Testis (tissue), 3 donors: Measurements from ENCODE around the gene ELMO1. TPM values are rescaled to one million over a fixed set of nuclear protein-coding genes. Genes with fewer than 3 reads are reported as not detected.

Source experiments
- DNase-seq: peaks from one replicate; pipeline ENCODE4 v3.0.0-alpha.2; 2019
- H3K27ac ChIP-seq, 2 donors: fragments of 200-600 bp; sonication (generic); one replicate each; pipeline ENCODE4 v1.5.1; 2019
- H3K27me3 ChIP-seq: fragments of 200-600 bp; sonication (generic); one replicate; pipeline ENCODE4 v1.5.1; 2019
- H3K36me3 ChIP-seq: fragments of 200-600 bp; sonication (generic); one replicate; pipeline ENCODE4 v1.5.1; 2017; ENCODE audit warnings: low read depth; ENCODE audit errors: missing control alignments
- H3K4me1 ChIP-seq: fragments of 200-600 bp; sonication (generic); one replicate; pipeline ENCODE4 v1.5.1; 2019
- H3K4me3 ChIP-seq, 2 donors: fragments of 200-600 bp; sonication (generic); one replicate each; pipeline ENCODE4 v1.5.1; 2017 to 2019
- H3K9me3 ChIP-seq: fragments of 200-600 bp; sonication (generic); one replicate; pipeline ENCODE4 v1.5.1; 2017
- POLR2A ChIP-seq: fragments of 450-650 bp; IDR thresholded peaks from one replicate; pipeline ENCODE4 v1.6.1; 2017; ENCODE audit warnings: antibody characterized with exemption, mild to moderate bottlenecking, moderate library complexity
- WGBS, 2 donors: methylation state at CpG; one replicate each; pipeline ENCODE4 v1.1.5; 2018; 5-methylcytosine and 5-hydroxymethylcytosine counted together
- intact Hi-C: fragments of 100-400 bp; cut with DNase I; formaldehyde crosslinking; loops from one replicate; pipeline ENCODE4 v1.15.1; 2023; ENCODE audit warnings: low total_unique reads
- polyA plus RNA-seq: library from polyadenylated mRNA; stranded (reverse); fragments of 350-450 nt; fragmentation: Illumina TruSeq; extraction: RNeasy Lipid Tissue Mini Kit (QIAGEN cat#74804); gene quantifications from one replicate; pipeline ENCODE4 v1.2.3, GENCODE V29; 2014; ENCODE audit warnings: low read depth, low replicate concordance; ENCODE audit not compliant: insufficient read depth
- total RNA-seq, 2 donors: library from RNA; depleted of rRNA; stranded (reverse); fragments of >200 nt; gene quantifications; one replicate each; pipeline ENCODE4 v1.2.3, GENCODE V29; 2016
- TF ChIP-seq, protein P1 (sequence below), 3 experiments: fragments of 450-650 bp in 2 of 3; fragments of 200-600 bp in 1 of 3; sonication (generic) in 1 of 3; IDR thresholded peaks; one replicate each; pipeline ENCODE4 v1.5.1; 2016 to 2019; ENCODE audit warnings: antibody characterized with exemption in 3 of 3, mild to moderate bottlenecking in 2 of 3, moderate library complexity in 1 of 3

ELMO1 gene
- total and polyA plus RNA-seq, 3 donors from 2014 or later: 12.9 to 47.2 (median 36.5) TPM

DNA sequence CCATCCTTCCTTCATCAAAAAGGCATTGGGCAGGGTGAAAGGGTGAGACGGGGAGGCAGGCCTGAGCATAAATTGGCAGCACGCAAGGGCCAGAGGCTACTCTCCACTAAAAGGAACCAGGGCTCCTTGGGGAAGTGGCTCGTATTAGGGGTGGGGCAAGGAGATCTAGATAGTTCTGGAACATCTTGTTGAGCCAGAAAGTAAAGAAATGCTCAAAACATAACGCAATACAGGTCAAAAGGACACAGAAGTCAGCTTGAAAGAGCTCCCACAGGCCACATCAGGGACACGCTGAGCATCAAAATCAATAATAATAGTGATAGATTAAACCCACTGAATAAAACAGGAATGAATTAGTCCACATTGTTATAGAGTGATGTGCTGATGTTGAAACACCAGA, 203.1 kb downstream of the ELMO1 start:
- WGBS, 2 donors: 65 to 68% methylated on average over 5 of the region's 5 CpGs
- Histone ChIP-seq H3K9me3 (no peaks in the 10 kb centered on the region), H3K4me3 (no peak overlapping the region), H3K36me3 (no peaks in the 10 kb centered on the region), H3K27me3 (no peaks in the 10 kb centered on the region), H3K4me1 (peaks cover 20% of the 10 kb centered on the region), H3K27ac (peak overlapping the region in 1 of 2 donors; percentile 18)
- intact Hi-C loops: no loop called here
- no peak for TF ChIP-seq POLR2A
- TF ChIP-seq, protein P1, sequence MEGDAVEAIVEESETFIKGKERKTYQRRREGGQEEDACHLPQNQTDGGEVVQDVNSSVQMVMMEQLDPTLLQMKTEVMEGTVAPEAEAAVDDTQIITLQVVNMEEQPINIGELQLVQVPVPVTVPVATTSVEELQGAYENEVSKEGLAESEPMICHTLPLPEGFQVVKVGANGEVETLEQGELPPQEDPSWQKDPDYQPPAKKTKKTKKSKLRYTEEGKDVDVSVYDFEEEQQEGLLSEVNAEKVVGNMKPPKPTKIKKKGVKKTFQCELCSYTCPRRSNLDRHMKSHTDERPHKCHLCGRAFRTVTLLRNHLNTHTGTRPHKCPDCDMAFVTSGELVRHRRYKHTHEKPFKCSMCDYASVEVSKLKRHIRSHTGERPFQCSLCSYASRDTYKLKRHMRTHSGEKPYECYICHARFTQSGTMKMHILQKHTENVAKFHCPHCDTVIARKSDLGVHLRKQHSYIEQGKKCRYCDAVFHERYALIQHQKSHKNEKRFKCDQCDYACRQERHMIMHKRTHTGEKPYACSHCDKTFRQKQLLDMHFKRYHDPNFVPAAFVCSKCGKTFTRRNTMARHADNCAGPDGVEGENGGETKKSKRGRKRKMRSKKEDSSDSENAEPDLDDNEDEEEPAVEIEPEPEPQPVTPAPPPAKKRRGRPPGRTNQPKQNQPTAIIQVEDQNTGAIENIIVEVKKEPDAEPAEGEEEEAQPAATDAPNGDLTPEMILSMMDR (IDR thresholded peaks at IDR 0.05): no peak
- no peak for DNase-seq

DNA sequence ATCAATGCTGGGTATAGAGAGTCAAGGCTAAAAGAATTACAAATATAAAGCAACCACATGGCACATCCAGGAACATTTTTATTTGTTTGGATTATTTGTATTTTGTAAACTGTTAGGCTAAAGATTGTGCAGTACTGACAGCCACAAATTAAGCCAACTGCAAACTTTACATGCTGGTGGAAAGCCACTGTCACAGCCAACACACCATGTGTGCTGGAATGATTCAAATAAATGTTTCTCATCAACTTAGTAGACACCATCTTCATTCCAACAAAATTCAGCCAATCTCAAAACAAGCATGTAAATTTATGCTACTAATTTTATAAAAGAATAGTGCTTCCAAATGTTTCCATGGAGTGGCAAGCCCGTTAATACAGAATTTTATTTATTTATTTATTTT, 211.8 kb downstream of the ELMO1 start:
- H3K9me3 ChIP-seq: no peaks in the 10 kb centered on the region
- H3K36me3 ChIP-seq: no peaks in the 10 kb centered on the region
- WGBS, 2 donors: 95 to 97% methylated on average over 1 of the region's 1 CpG
- intact Hi-C loops: no loop called here
- no peaks in the 10 kb centered on the region for H3K4me1 ChIP-seq
- H3K27ac ChIP-seq: no peak overlapping the region
- no peak overlapping the region for H3K4me3 ChIP-seq
- DNase-seq: no peak
- no peaks in the 10 kb centered on the region for H3K27me3 ChIP-seq
- TF ChIP-seq POLR2A: no peak
- TF ChIP-seq, protein P1 (IDR thresholded peaks at IDR 0.05): no peak

DNA sequence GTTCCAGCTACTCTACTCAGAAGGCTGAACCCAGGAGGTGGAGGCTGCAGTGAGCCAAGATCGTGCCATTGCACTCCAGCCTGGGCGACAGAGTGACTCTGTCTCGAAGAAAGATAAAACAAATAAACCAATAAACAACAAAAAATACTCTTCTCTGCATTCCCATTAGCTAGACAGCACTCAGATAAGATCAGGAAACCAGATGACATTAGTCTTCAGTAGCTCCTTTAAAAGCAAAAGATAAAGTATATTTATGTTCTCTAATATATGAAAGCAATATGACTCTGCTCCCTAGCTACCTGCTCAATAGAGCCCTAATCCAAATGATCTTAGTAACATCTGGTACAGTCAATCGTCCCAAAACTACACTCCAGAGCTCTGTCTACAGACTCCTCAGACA, 212.9 kb downstream of the ELMO1 start:
- intact Hi-C loops: no loop called here
- no peak for DNase-seq
- WGBS, 2 donors: 83 to 92% methylated on average over 4 of the region's 4 CpGs
- H3K4me3 ChIP-seq: no peak overlapping the region
- H3K4me1 ChIP-seq: no peaks in the 10 kb centered on the region
- H3K36me3 ChIP-seq: no peaks in the 10 kb centered on the region
- H3K27me3 ChIP-seq: no peaks in the 10 kb centered on the region
- no peaks in the 10 kb centered on the region for H3K9me3 ChIP-seq
- TF ChIP-seq POLR2A: no peak
- TF ChIP-seq, protein P1 (IDR thresholded peaks at IDR 0.05): no peak
- H3K27ac ChIP-seq: no peak overlapping the region

DNA sequence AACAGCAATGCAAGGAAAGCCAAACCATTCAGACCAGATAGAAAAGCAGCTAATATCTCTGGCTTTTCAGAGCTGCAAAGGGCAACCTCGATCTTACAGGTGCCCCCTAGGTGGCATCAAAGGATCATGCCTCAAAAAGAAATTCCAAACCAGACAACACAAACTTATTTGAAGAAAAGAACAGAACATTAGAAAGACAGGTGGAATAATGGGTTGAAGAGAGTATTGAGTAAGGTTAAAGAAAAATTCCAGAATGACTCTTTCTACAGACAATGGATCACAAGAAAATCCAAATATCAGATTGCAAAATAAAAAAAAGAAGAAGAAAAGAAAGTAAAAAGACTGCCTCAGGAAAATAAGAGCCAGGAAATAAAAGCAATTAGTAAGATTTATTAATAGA, 213.7 kb downstream of the ELMO1 start:
- TF ChIP-seq, protein P1 (IDR thresholded peaks at IDR 0.05): peak; percentile 36 to 54 (median 47)
- TF ChIP-seq POLR2A: no peak
- no peaks in the 10 kb centered on the region for H3K4me1 ChIP-seq
- no peaks in the 10 kb centered on the region for H3K36me3 ChIP-seq
- no peak overlapping the region for H3K27ac ChIP-seq
- H3K27me3 ChIP-seq: no peaks in the 10 kb centered on the region
- peak; percentile 28 for DNase-seq
- H3K9me3 ChIP-seq: no peaks in the 10 kb centered on the region
- no peak overlapping the region for H3K4me3 ChIP-seq
- 36 to 58% methylated on average over 1 of the region's 1 CpG for WGBS, 2 donors
- intact Hi-C loops: no loop called here

DNA sequence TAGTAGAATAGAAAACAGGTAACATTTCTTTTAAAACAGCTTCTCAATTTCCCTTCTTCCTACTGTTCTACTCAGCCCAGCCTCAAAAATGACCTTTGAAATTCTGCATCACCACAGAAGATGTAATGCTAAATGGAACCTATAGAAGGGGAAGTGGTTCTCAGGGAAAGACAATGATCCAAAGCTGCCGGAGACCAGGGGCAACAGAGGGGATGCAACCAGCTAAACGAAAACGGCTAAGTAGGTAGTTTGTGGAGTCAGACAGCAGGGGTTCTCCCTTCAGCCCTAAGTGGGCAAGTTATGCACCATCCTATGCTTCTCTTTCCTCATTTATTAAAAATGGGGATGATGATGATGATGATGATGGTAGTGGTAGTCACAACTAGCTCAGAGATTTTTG, 214.3 kb downstream of the ELMO1 start:
- Histone ChIP-seq H3K27ac (no peak overlapping the region), H3K4me1 (no peaks in the 10 kb centered on the region), H3K9me3 (no peaks in the 10 kb centered on the region), H3K4me3 (no peak overlapping the region), H3K36me3 (no peaks in the 10 kb centered on the region), H3K27me3 (no peaks in the 10 kb centered on the region)
- DNase-seq: no peak
- intact Hi-C loops: no loop called here
- 71 to 78% methylated on average over 3 of the region's 3 CpGs for WGBS, 2 donors
- TF ChIP-seq, protein P1 (IDR thresholded peaks at IDR 0.05): no peak
- TF ChIP-seq POLR2A: no peak
